Testis (tissue), 2 donors: ENCODE measurements around the gene ARHGEF39.

Experiments used
- POLR2A ChIP-seq: fragments of 450-650 bp; IDR thresholded peaks from one replicate; pipeline ENCODE4 v1.6.1; 2017; ENCODE audit warnings: antibody characterized with exemption, mild to moderate bottlenecking, moderate library complexity
- TF ChIP-seq, protein P1 (sequence below), 3 experiments: fragments of 450-650 bp in 2 of 3; fragments of 200-600 bp in 1 of 3; sonication (generic) in 1 of 3; IDR thresholded peaks; one replicate each; pipeline ENCODE4 v1.5.1; 2016 to 2019; ENCODE audit warnings: antibody characterized with exemption in 3 of 3, mild to moderate bottlenecking in 2 of 3, moderate library complexity in 1 of 3

DNA sequence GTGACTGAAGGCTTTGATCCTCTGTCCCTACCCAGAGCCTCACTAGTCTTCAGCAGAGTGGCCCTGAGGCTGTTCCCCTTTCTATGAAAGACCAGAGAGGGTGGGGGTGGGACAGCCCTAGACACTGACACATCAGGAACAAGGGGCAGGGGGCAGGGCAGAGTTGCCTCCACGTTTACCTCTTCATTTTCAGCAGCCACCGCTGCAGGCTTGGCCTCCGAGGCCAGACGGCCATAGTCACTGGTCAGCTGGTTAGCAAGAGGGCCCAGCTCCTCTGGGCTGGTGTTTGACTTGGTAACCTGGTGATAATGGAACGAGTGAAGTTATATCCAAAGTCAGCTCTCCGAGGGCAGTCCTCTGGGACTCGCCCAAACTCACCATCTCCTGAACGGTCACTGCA is 40.4 kb upstream of the ARHGEF39 start:
- TF ChIP-seq, protein P1, sequence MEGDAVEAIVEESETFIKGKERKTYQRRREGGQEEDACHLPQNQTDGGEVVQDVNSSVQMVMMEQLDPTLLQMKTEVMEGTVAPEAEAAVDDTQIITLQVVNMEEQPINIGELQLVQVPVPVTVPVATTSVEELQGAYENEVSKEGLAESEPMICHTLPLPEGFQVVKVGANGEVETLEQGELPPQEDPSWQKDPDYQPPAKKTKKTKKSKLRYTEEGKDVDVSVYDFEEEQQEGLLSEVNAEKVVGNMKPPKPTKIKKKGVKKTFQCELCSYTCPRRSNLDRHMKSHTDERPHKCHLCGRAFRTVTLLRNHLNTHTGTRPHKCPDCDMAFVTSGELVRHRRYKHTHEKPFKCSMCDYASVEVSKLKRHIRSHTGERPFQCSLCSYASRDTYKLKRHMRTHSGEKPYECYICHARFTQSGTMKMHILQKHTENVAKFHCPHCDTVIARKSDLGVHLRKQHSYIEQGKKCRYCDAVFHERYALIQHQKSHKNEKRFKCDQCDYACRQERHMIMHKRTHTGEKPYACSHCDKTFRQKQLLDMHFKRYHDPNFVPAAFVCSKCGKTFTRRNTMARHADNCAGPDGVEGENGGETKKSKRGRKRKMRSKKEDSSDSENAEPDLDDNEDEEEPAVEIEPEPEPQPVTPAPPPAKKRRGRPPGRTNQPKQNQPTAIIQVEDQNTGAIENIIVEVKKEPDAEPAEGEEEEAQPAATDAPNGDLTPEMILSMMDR (IDR thresholded peaks at IDR 0.05), result no peak
- TF ChIP-seq POLR2A, result no peak
